ENCODE data around the gene ID2.

The ID2 gene

GRCh38 chr2:8648441-8649213 is 33.2 kb upstream of the ID2 start:
- DNase-seq, result no peak

- no peak for DNase-seq
Measured at GRCh38 chr2:8649718-8650117, 32.1 kb upstream of the ID2 start.

- DNase-seq, result no peak
Measured at GRCh38 chr2:8650256-8650655, 31.6 kb upstream of the ID2 start.

DNA sequence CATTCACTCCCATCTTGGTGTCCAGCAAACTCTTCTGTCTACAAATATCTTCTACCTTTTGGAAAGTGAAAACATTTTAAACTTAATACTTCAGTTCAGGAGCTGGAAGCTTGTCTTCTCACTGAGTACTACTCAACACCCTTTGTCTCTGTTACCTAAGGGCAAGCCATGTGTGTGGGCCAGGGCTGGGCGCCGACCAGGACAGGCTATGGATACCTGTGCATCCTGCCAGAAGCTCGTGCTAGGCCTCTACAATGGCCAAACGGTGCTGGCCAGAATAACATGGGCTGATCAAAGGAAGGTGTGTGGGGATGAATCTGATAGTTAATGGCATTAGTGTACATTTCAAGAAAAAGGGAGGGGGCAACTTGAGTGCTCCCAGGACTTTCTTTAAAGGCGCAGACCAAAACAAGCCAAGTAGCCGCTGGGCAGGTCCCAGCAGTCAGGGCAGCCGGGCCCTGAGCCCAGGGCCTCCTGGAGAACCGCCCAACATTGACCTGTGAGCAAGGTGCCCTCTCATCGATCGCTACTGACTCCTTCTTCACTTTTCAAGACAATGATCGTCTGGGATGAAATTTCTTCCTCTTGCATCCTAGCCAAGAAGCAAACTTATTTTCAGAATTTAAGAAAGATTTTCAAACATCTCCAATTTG is 29.0 kb upstream of the ID2 start:
- DNase-seq, result no peak

GRCh38 chr2:8653485-8653884 is 28.4 kb upstream of the ID2 start:
- DNase-seq, result no peak

- DNase-seq, result no peak
Measured at GRCh38 chr2:8654041-8654440, 27.8 kb upstream of the ID2 start.

- DNase-seq, result no peak
Measured at GRCh38 chr2:8654483-8654882, 27.4 kb upstream of the ID2 start.

- DNase-seq, result no peak
Measured at GRCh38 chr2:8656160-8656641, 25.7 kb upstream of the ID2 start.

- no peak for DNase-seq
Measured at GRCh38 chr2:8656811-8657210, 25.0 kb upstream of the ID2 start.

DNA sequence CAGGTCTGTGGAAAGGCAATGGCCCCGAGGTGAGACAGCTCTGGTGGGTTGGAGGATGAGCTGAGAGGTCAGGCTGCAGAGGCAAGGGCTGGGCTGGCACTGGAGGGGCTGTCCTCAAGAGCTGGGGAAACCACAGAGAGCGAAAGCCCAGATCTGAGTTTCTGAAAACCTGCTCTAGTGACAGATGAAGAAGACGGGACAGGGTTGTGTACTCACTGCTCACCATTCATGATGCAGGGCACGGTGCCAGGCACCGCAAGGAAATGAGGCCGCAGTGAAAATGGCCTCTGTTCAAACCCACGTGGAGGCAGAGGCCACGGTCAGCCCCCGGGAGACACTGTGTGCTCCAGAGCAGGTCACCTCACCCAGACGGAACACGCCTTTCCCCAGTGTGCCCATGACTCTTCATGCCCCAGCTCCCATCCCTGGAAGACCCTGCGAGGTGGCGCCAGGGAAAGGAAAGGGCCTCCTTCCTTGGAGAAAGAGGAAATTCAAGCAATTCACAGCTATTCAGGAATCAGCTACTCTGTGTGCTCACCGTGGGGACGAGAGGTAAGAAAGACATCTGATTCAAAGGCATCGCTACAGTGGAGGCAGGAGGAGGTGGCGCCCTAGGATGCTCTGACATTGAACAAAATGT is 24.3 kb upstream of the ID2 start:
- DNase-seq, result no peak

GRCh38 chr2:8658064-8658862 is 23.6 kb upstream of the ID2 start:
- DNase-seq, result no peak

DNA sequence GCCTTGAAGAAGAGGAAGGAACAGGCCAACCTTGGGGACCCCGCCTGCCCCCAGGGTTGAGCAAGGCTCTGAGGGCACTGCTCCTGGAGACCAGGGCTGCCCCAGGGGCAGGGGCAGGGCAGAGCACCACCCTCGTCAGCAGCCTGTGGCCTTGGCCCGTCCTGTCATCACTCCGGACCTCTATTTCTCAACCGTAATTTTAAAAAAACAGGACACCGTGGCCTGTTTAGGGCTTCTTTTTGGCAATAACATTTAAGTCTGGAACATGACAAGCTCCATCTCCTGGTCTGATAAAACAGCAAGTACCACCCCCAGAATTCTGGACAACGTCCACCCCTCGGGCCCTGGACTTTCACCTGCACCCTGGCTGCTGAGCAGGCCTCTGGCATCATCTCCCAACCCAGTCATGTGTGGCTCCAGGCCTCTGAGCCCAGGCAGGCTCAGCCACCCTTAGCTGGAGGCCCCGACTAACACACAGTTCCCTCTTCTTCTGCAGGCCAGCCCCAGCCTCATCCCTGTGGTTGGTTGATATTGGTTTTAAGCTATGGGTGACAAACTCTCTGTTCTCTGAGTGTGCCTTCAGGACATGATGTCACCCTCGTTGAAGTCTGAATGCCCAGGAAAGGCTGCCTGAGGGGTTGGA is 22.6 kb upstream of the ID2 start:
- DNase-seq, result no peak

- no peak for DNase-seq
Measured at GRCh38 chr2:8659735-8660492, 21.9 kb upstream of the ID2 start.

DNA sequence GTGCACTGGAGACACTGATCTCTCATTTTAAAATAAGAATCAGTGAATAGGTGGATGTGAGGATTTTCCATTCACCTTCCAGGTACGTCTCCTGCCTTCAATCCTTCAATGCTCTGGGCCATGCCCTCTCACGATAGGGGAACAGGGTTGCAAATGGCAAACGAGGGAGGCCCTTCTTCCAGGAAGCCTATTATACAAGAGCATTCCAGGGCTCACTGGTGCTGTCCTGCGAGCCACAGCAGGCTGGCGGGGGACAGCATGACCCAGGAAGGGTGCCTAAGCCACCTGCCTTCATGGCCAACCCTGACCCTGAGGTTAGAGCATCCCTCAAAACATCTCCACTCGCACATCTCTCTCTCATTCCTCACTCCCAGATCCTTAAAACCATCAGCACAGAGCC is 20.6 kb upstream of the ID2 start:
- DNase-seq, result no peak

DNA sequence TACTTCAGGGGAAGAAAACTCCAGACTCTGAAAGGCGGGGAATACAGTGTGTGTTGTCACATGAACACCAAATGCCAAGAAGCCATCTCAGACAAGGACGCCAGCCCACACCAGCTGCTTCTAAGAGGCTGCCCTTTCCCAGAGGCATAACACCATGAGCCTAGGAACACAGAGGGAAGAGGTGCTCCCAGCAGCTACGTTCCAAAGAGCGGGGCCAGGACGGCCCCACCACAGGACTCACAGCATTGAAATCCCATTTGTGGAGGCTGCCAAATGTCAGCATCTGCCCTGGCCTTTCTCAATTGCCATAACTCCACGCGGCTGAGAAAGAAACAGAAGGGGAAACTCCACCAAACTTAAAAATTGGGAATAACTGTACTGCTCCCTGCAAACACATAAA is 20.1 kb upstream of the ID2 start:
- no peak for DNase-seq

GRCh38 chr2:8662239-8662879 is 19.5 kb upstream of the ID2 start:
- no peak for DNase-seq

- DNase-seq, result no peak
Measured at GRCh38 chr2:8663997-8664396, 17.9 kb upstream of the ID2 start.

DNA sequence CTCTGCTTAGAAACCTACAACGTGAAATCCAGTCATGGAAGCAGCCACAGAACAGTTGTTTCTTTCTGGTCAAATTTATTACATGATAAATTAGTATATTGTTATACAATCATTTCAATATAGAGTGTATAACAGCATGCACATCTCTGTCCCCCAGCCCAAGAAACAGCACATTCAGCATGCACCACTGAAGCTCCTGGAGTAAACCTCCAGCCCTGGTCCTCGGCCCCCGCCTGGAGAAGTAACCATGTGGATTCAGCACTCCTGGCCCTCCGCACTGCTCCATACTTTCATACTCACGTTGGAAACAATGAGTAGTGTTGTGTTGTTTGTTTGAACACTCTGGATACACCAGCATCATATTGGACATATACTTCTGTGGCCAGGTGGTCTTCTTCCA is 15.3 kb upstream of the ID2 start:
- no peak for DNase-seq

DNA sequence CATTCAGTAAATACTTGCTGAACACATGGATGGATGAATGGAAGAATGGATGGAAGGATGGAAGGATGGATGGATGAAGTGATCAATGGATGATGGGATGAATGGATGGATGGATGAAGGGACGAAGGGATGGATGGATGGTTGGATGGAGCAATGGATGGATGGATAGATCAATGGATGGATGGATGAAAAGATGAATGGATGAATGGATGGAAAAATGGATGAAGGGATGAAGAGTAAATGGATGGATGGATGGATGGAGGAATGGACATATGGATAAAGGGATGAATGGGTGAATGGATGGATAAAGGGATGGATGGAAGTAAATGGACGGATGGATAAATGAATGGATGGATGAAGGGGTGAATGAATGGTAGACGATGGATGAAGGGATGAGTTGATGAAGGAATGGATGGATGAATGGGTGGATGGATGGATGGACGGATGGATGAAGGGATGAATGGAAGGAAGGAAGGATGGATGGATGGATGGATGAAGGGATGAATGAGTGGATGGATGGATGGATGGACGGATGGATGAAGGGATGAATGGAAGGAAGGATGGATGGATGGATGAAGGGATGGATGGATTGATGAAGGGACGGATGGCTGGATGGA is 13.9 kb upstream of the ID2 start:
- no peak for DNase-seq

DNA sequence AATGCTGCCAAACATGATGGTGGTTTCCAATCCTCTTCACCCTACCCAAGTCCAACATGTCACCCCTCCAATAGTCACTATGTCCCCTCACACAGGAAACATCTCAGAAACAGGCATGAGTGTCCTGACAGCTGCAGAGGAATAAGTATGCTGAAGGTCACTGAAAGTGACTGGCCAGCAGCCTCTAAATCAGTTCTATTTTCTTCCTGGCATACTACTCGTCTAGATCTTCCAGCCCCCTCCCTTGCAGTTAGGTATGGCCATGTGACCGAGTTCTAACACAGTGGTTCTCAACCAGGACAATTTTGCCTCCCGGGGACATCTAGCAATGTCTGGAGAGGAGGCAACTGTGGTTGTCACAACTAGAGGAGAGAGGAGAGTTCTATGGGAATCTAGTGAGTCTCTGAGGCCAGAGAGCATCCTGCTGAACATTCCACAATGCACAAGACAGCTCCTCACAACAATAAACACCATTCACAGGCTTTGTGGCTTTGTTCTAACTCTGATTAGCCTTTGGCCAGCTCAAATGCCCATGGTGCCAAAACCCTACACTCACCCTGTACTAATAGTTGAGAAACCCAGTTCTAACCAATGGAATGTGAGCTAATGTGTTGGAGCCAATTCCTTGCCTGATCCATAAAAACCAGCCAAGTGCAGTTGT is 12.6 kb upstream of the ID2 start:
- no peak for DNase-seq
